HG03097 (cell line): Measurements from ENCODE around the gene SH2B3.
A peak's percentile ranks its signal among the peaks of the same experiment; 100 is the strongest.

Source experiments
- ATAC-seq: cut with Tn5 transposase; IDR thresholded peaks from one replicate; pipeline ENCODE4 v1.9.1; 2021; ENCODE audit not compliant: unreplicated experiment, low FRiP score

Gene SH2B3

DNA sequence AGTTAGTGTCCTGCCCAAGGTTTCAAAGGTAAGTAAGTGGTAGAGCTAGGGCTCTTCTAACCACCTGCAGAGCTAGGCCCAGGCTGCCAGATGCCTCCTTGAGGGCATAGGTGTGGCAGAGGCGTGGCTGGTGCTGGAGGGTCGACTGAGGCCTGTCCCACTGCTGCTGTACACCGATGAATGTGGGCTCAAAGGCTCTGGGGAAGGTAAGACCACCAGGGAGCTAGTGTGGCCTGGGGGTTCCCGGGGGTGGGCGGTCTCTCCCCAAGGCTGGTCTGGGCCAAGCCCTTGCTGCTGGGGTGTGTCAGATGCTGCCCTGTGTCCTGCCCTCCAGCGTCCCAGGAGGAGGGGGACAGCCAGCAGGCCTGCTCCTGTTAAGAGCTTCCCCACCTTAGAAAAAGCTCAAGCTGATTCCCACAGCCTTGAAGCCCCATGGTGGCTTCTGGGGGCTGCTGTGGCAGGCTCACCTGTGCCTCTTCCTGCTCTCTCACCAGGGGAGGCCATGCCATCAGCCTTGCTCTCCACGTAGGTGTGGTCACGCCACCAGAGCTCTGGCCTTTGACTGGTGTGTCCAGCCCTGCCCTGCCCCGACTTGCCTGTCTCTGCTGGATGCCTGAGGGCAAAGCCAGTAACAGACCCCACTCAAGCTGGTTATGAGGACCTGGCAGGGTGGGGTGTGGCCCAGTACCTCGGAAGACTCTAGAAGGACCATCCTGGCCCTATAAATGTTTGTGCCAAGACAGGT is 36.8 kb downstream of the SH2B3 start:
- no peak for ATAC-seq

DNA sequence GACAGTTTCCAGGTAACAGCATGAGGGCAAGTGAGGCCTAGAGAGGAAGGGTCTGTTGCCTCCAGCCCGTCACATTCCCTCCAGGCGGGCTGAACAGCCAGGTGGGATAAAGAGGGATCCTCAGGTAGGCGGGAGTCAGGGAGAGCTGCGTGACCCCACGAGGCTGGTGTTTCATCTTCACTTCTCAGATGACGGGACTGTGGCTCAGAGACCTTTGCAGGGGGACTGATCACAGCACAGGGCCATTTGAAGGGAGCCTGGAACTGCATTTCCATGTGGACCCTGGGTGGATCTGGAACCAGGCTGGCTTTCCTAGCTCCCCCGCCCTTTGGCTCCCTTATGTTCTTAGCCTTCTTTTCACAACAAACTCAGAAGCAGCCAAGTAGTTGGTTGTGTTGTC is 37.4 kb downstream of the SH2B3 start:
- no peak for ATAC-seq

DNA sequence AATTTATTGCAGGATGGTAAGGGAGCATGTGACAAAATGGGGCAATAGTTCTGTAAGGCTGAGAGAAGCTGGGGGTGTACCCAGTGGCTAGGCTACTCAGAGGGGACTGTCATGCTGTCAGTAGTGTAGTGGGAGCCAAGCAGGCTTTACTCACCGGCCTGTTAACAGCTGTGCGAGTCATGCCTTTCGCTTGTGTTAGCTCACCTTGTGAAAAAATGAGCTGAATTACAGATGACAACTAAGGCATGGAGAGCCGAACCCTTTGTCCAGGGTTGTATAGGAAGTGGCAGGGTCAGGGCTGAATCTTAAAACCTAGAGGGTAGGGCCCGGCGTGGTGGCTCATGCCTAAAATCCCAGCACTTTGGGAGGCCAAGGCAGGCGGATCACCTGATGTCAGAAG is 37.9 kb downstream of the SH2B3 start:
- no peak for ATAC-seq

DNA sequence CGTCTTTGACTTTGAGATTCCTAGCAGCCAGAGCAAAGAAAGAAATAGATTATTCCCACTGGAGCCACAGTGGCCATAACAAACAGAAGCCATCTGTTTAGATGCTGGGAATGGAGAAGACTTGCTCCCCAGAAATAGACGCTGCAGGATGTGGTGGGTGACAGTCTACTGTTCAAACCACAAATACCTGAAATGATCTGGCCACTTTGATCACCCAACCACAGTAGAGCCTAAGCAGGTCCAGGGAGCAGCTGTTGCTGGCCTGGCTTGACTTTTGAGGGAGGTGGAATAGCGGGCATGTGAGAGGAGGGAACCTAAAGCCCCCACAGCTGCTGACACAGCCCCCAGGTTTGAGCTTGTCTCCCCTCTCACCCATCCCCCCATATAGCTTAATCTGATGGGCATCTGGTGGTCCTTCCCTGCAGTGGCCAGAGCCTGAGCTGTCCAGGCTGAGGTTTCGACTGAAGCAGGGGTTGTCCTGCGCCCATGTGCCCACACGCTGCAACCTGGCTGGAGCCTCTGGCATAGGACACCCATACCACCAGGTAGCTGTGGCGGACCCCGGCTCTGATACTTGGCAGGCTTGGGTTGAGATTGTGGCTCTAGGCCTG is 38.7 kb downstream of the SH2B3 start:
- peak; percentile 30 for ATAC-seq

DNA sequence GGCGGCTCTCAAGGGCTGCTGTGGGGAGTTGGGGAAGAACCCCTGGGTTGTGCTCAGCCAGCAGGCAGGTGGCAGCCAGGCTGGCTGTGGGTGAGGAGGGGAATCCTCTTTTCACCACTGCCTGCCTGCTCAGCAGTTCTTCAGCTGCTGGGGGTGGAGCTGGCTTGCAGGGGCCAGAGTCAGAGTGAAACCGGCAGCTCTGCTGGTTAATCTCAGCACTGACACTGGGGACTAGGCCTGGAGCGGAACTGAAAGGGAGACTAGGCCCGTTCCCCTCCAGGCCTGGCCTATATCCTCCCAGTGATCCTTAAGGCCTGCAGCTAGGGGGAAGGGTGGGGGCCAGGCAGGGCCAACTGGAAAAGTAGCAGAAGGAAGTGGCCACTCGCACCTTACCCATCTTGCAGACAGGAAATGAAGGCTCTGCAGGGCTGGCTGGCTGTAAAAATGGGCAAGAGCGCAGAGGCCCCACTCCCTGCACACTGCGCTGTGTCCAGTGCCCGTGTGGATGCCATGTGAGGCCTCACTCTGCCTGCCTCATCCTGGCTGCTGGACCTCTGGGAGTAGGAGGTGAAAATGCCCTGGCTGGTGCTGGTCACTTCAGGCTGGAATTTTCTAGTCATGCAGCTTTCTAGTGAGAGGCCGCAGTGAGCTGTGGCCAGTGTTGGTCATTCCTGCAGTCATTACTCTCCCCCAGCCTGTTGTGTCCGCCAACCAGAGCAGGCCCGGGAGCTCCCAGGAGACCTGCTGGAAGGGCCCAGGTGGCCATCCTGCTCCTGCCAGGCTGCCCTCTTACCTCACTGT is 39.4 kb downstream of the SH2B3 start:
- peak; percentile 87 for ATAC-seq

DNA sequence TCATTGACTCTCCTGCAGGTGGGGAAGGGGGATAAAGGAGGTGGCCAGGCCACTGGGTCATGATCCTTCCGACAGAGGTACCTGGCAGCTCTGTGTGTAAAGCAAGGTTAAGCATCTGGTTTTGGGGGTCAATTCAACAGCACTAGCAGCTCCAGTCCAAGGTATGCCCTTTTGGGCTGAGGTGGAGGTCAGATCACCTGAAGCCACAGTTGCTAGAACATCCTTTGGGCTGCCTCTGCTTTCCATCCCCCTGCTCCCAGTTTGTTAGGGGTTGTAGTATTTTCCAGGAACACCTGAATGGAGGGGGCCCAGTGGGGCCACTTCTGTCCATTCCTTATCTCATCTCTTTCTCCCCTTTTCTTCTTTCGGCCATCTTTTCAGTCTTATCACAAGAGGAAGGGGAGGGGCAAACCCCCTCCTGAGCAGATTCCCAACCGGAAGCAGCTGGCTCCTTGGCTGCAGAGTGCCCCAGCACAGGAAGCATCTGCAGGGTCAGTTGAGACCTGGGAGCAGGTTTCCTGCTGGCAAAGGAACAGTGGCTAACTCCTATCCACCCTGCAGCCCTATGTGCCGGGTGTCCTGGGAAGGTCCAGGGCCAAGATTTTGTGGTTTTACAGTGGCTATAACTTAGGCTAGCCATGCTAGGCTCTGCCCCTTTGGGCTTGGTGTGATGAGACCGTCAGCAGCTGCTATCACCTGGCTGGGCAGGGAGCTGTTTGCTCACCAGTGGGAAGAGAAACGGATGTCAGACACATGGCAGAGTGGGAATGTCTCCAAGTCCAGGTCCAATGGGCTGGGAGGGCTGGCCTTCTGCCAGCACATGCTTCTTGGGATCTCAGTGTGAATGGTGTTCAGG is 40.2 kb downstream of the SH2B3 start:
- ATAC-seq = no peak

DNA sequence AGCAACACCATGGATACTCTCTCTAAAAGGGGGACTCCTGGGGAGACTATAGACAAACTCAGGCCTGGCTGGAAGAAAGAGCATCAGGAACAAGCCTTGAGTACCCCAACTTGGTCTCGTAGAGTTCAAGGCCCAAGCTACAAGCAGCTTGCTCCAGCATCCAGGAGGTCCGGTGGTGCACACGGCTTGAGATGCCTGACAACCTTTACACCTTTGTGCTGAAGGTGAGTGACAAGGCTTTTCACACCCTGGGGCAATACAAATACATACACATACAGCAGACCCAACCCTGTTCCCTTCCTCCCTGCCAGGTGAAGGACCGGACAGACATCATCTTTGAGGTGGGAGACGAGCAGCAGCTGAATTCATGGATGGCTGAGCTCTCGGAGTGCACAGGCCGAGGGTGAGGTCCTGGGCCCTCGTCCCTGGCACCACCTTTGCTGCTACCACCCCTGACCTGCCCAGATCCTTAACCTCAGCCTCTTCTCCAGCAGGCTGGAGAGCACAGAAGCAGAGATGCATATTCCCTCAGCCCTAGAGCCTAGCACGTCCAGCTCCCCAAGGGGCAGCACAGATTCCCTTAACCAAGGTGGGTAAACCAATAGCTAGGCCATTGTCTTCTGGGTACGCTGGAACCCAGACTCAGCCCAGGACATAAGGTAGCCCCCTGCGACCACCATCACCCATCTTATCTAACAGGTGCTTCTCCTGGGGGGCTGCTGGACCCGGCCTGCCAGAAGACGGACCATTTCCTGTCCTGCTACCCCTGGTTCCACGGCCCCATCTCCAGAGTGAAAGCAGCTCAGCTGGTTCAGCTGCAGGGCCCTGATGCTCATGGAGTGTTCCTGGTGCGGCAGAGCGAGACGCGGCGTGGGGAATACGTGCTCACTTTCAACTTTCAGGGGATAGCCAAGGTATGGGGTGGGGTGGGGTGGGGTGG is 41.2 kb downstream of the SH2B3 start:
- ATAC-seq = no peak

DNA sequence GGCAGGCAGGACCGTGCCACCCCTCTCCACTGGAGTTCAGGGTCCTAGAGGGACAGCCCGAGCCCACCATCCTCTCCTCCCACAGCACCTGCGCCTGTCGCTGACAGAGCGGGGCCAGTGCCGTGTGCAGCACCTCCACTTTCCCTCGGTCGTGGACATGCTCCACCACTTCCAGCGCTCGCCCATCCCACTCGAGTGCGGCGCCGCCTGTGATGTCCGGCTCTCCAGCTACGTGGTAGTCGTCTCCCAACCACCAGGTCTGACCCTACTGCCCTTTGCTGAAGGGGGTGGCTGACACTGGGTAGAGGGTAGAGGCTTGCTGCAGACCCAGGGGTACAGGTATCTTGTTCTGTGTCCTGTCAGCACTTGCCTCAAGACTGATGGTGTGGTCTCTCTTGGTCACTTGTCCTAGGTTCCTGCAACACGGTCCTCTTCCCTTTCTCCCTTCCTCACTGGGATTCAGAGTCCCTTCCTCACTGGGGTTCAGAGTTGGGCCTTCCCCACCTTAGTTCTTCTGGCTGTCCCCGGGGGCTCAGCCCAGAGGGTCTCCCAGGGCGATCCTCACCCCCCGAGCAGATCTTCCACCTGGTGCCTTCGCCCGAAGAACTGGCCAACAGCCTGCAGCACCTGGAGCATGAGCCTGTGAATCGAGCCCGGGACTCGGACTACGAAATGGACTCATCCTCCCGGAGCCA is 42.0 kb downstream of the SH2B3 start:
- no peak for ATAC-seq

DNA sequence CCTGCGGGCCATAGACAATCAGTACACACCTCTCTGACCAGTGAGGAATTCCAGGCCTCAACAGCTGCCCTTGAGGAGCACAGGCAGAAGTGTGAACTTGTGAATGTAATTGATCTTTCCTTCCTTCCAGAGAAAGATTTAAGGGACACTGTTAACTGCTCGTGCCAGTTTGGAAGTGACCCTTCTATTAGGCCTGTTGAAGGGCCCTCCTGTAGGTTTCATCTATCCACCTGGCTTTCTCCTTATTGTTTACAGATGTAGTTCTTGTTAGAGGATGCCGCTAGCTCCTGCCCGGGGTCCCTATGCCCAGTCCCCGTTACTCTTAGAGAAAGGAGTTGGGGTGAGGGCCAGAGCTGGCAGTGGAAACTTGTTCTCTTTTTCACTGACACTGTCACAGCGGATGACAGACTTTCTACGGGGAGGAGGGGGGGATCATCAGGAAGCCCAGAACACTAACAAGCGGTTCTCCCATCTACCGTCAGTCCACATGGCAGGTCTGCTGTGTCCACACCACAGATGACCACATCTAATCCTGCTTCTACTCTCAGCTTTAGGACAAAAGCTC is 42.6 kb downstream of the SH2B3 start:
- ATAC-seq = no peak

DNA sequence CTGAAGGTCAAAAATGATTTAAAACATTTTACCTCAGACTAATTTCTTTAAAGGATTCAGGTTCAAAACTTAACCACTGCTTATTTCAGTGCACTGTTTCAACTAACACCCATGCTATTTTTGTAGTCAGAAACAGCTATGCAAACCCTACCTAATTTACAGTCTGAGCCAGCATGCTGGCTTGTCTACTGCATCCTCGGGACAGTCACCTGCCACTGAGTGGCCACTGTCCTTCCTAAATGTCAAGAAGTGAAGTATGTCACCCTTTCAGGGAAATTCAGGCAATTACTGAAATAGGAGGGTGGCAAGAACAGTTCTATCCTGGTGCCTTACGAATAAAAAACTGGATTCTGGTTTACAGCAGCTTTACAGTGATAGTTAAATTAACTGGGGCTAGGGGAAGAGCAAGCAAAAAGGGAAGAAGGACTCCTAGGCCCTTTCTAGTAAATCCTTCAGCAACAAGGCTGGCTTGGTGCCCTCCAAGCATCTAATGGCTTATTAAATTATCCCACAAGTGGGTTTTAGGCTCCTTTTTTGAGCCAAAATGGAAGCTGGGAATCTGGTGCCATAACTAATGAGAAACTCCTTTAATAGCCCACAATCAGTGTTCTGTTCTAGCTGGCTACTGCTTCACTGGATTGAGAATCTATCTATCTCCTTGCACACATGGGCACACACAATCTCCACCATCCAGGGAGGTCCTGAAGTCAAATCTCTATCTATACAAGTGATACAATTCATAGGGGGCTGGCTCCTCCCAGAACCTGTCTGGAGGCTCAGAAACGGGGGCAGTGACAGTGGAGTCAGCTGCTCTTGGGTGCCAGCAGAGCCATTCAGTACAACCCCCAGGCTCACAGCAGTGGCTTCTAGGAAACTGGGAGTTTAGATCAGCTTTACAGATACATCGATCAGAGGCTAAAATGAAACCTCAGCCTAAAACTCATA is 43.4 kb downstream of the SH2B3 start:
- no peak for ATAC-seq

DNA sequence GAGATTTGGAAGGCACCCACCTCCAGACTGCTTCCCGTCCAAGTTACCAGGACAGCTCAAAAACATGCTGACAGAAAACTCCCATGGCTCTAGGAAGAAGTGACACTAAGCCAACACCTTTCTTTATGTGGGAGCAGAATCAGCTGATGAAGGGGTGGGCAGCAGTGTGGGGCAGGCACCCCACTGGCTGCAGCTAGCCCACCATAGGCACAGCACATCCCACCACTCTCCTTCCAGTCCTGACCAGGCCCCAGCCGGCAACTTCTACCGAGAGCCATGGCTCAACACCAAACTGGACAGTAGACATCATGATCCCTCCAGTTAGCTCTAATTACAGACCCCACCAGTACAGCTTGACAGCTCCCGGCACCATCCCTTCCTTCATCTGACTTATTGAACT is 45.0 kb downstream of the SH2B3 start:
- no peak for ATAC-seq

DNA sequence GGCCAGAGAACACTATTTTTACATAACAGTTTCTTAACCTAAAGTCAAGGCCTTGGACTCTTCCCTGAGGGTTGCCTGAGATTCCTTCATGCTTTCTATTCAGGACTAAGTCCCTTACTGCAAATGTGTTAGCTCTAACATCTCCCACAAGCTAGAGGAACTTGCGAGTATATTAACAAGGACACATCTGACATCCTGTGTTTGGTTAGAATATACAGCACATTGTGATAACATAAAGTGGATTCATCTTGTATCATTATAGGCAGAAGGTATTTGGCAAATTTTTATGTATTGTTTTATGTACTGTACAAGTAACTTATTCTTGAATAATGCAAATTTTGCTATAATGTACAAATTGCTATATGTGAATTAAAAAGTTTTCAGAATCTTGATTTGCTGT is 45.5 kb downstream of the SH2B3 start:
- ATAC-seq = no peak

DNA sequence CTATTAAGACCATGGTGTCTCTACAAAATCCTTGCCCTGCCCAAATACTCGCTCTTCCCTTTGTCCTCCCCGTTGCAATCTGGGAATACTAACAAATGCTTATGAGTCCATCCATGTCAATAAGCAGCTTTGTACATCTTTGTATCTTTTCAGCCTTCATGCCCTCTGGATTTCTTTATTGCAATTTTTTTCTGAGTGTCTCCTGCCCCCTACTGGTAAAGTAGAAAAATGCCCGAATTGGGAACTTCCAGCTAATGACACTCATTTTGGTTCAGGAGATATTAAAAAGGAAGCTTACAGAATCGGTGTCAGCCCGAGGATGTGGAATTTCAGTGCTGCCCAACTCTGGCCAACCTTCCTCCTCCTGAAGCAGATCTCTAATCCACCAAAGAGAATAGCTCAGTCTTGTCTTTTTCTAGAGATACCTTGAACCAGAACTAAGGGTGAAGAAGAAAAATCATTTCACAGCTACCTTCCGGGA is 46.0 kb downstream of the SH2B3 start:
- no peak for ATAC-seq

DNA sequence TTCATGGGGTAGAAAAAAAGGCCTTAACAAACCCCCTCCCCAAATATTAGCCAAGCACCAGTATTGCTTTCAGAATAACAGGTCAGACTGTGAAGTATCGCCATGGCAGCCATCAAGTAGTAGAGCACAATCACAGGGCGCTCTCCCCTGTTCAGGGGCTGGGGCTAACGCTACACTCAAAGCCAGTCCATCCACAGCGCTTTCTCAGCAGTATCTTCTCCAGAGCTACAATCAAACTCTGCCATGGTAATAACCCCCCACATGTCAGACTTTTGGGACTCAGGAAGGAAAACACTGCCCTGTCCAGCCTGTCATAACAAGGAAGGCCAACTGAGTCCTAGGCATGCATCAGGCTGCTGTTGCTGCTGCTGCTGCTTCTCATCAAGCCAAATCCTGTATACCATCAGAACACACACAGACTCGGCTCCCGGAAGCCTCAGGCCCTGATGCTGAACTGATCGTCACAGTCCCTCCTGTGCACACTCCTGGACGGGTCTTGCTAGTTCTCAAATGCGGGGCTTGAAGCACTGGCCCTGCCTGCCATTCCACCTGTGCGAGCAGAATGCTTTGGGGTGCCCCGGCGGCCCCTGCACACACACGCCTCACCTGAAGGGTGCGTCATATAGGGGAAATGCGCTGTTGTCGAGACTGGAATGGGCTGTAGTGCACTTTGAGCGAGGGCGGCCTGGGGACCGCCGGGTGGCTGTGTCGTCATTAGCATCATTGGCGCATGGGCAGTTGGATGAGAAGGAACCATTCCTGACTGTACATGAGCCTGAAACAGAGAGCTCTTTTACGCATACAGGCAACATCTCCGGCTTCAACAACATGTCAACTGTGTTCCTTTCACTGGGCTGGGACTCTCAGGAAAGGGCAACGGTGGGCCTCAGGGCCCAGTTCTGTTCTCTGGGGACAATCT is 47.6 kb downstream of the SH2B3 start:
- no peak for ATAC-seq

DNA sequence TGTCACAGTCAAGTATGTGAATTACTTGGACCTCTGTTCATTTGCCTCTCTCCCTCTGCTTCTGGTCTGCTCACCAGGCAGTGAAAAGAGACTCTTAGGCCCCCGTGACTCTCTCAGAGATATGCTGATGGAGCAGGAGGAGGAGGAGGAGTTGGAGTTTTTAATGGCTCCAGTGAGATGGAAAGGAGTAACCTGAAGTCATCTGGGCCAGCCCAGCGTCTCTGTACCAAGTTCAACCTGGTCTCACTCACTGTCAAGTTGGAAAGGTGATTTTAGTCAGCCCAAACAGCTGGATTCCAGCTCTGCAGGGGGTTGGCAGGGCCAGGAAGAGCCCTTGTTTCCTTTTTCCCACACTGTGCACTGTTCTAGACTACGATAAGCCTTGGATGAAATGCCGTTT is 48.6 kb downstream of the SH2B3 start:
- no peak for ATAC-seq

DNA sequence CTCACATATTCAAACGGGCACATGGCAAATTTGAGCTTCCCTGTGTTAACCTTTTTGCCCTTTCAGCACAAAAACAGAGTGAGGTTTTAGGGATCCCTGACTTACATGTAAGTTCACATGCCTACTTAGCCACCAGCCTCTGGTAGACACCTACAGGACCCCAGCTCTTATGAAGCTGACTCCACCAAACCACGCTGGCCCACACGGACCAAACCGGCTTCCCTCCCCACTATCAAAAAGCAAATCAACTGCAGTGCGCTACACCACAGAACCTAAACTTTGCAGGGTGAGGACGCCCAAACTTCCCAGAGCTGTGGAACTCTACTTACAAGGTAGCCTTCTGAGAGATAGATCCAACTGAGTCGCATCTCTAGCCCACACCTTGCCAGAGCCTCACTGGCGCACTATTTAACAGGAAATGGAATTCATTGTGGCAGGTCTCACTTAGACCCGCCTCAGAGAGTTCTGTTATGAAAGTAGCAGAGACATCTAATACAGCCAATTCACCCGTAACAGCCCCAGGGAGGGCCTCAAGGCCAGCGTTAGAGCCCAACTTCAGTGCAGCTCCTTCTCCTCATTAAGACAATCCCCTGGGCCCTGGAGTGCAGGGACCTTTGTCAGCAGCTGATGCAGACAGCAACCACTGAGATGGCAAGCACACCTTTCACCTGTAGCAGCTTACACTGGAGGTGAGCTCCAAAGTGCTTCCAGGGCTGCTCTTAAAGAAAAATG is 49.2 kb downstream of the SH2B3 start:
- ATAC-seq = no peak
